ENCODE data around the gene ARMH3. TPM values are rescaled to one million over a fixed set of nuclear protein-coding genes. Genes with fewer than 3 reads are reported as not detected.
A peak's percentile ranks its signal among the peaks of the same experiment; 100 is the strongest.

Gene ARMH3
- total RNA-seq, 5 donors from 2014 or later (not counting 1 experiment from before 2014, with no cell fraction given), result 26.4 to 30.0 (median 27.2) TPM

DNA sequence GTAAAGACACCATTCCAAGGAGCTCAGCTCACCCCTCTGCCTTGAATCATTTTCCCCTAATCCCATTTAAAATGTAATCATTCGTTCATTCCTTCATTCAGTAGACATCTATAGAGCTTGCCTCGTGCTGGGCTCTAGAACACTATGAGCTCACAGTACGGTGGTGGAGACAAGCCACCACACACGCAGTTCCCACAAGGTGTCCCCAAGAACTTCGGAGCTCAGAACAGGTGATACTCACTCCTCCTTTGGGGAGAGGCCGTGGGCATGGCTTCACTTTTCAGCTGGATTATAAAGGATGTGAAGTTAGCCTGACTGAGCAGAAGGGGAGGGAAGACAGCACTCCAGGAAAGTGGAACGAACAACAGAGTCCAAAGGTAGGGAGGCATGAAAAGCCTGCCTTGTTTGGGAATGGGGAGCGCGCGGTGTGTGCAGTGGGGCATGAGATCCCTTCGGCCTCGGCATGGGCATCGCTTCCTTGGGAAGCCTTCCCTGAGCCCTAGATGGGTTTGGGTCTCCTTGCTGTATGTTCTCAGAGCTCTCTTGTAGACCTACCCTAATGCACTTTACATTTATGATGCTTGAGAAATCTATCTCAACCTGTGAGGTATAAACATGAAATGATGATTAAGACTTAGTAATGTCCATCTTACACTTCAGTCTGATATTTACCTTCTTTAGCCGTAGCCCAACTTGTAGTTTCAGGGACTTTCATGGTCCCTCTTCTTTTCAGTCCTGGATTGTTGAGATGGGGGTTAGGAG is 236.9 kb downstream of the ARMH3 start:
- 31% methylated on average over 5 of the region's 14 CpGs for WGBS (ENCODE audit: insufficient coverage)
- ChIA-PET CTCF (interaction anchor here (0.7 to 2.4 kb wide), 12 partner anchors 9 to 191 kb away, joined by 3 to 28 read pairs (median 6); partner anchors contain the start of genes KCNIP2 (in 1 of the 2) and NPM3 (in 1 of the 2)), POLR2A (interaction anchor here in 1 of 2 donors (0.6 to 1.1 kb wide), 5 partner anchors 19 to 189 kb away, joined by 3 to 6 read pairs (median 5); partner anchors contain the start of gene NPM3)
- peak in 13 of 35 experiments; percentile 21 to 48 (median 37) for DNase-seq
- peak overlapping the region; percentile 94 to 99 (median 98) for H3K4me3 Mint-ChIP-seq
- peaks cover 10% of the 10 kb centered on the region for H3K36me3 Mint-ChIP-seq
- Histone ChIP-seq H3K4me3 (ENCODE audit: control insufficient read depth in 1 of 2, extremely low read depth in 1 of 2, low read length in 1 of 2) (peak overlapping the region; percentile 95 to 100), H3K27ac (ENCODE audit: low read length) (peak overlapping the region; percentile 74), H3K9me3 (no peaks in the 10 kb centered on the region), H3K36me3 (ENCODE audit: control insufficient read depth in 2 of 2, extremely low read depth in 1 of 2, insufficient read depth in 1 of 2, low read length in 1 of 2) (no peaks in the 10 kb centered on the region), H3K4me1 (ENCODE audit: control insufficient read depth in 1 of 2, extremely low read depth in 1 of 2, insufficient read depth in 2 of 2, low read length in 2 of 2) (peaks cover 24 to 26% of the 10 kb centered on the region in 2 experiments), H3K27me3 (replicated peaks in 1 of 2; ENCODE audit: control insufficient read depth in 2 of 2, extremely low read depth in 1 of 2, insufficient read depth in 2 of 2, low read length in 1 of 2) (no peaks in the 10 kb centered on the region)
- peaks cover 33 to 54% (median 39%) of the 10 kb centered on the region in 3 donors for H3K4me1 Mint-ChIP-seq
- ATAC-seq (replicated peaks in 1 of 4), result peak; percentile 19 to 43 (median 30)
- H3K9me3 Mint-ChIP-seq, result no peaks in the 10 kb centered on the region
- H3K27me3 Mint-ChIP-seq, result no peaks in the 10 kb centered on the region
- peak overlapping the region; percentile 96 to 98 for H3K27ac Mint-ChIP-seq

DNA sequence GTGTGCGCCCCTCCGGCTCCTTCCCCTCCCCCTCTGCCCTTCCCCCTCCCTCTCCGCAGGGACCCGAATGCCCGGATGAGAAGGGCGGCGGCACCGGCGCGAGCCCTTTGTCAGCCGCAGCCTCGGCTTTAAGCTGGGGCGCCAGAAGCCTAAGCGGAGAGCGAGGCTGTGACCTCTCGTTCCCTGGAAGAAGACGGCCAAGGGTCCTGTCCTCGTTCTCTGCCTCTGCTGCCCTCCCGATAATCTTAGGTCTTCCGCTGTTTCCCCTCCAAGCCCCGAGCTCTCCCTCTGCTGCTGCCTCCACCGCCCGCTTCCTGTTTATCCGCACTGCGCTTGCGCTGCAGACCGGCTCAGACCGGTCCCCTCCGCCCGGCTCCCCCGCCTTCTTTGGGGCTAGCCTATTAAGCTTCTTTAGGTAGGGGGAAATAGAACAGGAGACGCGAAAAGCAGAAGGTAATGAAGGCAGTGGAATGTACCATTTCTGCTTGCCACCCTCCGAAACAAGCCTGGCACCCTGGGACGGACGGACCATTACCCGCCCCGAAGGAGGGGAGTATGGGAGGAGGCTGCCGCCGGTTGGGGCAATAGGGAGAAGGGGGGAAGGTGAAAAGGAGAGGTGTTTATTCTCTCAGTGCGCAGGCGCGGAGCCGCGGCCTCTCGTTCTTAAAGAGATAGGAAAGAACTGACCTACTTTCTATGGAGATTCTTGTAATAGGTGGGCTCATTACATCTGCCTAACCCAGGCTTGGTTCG is 237.7 kb downstream of the ARMH3 start, which contains the start of gene OGA:
Gene OGA, minus strand, starts transcription at position 326 of the 753 bp plus-strand sequence. CDS start 422 bp downstream, outside the sequence.
- ChIA-PET CTCF (interaction anchor here (0.7 to 2.4 kb wide), 11 partner anchors 10 to 192 kb away, joined by 3 to 28 read pairs (median 7); partner anchors contain the start of genes KCNIP2 (in 1 of the 2) and NPM3 (in 1 of the 2)), POLR2A (interaction anchor here (0.6 to 1.1 kb wide), 7 partner anchors 18 to 314 kb away, joined by 3 to 6 read pairs (median 4); partner anchors contain the start of gene NPM3 (in 1 of the 2))
- Histone ChIP-seq H3K4me1 (ENCODE audit: control insufficient read depth in 1 of 2, extremely low read depth in 1 of 2, insufficient read depth in 2 of 2, low read length in 2 of 2) (peaks cover 26 to 29% of the 10 kb centered on the region in 2 experiments), H3K27me3 (replicated peaks in 1 of 2; ENCODE audit: control insufficient read depth in 2 of 2, extremely low read depth in 1 of 2, insufficient read depth in 2 of 2, low read length in 1 of 2) (no peaks in the 10 kb centered on the region), H3K4me3 (ENCODE audit: control insufficient read depth in 1 of 2, extremely low read depth in 1 of 2, low read length in 1 of 2) (peak within 1 kb of the TSS; percentile 95 to 100), H3K36me3 (ENCODE audit: control insufficient read depth in 2 of 2, extremely low read depth in 1 of 2, insufficient read depth in 1 of 2, low read length in 1 of 2) (no peaks in the 10 kb centered on the region), H3K9me3 (no peaks in the 10 kb centered on the region), H3K27ac (ENCODE audit: low read length) (peak within 1 kb of the TSS; percentile 74)
- Mint-ChIP-seq H3K4me1 (peaks cover 41 to 61% (median 46%) of the 10 kb centered on the region in 3 donors), H3K36me3 (peaks cover 12% of the 10 kb centered on the region), H3K9me3 (no peaks in the 10 kb centered on the region), H3K27ac (peak within 1 kb of the TSS; percentile 96 to 98), H3K27me3 (no peaks in the 10 kb centered on the region), H3K4me3 (peak within 1 kb of the TSS; percentile 94 to 99 (median 98))
- DNase-seq (peak; percentile 90 to 99 (median 98)), ATAC-seq (replicated peaks in 1 of 4) (peak; percentile 91 to 92 (median 91))
- 0% methylated on average over 33 of the region's 47 CpGs for WGBS (ENCODE audit: insufficient coverage)

DNA sequence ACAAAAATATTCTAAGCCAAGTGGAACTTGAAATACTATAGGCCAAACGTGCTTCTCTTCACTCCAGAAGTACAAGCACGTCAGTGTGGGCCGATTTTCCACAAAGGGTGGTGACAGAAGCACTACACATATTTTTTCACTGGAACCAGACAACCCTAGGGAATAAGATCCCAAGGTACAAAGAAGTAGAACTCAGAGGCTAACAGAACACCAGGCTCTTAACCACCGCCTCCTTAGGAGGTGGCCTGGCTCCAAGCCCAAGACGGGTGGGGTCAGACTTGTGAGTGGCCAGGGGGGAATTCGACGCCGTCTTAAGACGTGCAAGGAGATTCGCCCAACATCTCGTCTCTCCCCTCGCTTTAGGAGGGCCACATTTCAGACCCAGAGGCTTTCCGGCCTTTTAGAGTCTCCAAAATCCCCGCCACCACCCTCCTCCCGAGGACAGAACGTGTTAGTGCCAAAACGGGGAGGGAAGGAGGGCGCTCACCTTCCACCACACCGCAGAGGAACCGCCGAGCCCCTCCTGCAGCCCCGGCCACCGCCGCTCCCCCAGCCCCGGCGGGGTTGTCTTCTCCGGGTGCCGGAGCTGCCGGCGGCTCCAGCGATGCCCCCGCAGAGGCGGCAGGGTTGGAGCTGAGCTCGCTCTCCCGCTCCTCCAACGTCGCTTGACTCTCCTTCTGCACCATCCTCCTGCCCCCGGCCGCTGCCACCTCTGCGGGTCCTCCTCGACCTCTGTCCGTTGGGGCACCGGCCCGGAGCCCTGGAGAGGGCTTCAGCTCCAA is 238.4 kb downstream of the ARMH3 start:
- H3K4me3 ChIP-seq (ENCODE audit: control insufficient read depth in 1 of 2, extremely low read depth in 1 of 2, low read length in 1 of 2), result peak overlapping the region; percentile 95 to 100
- H3K4me1 ChIP-seq (ENCODE audit: control insufficient read depth in 1 of 2, extremely low read depth in 1 of 2, insufficient read depth in 2 of 2, low read length in 2 of 2), result peaks cover 31% of the 10 kb centered on the region in 2 experiments
- peak overlapping the region; percentile 74 for H3K27ac ChIP-seq (ENCODE audit: low read length)
- H3K4me3 Mint-ChIP-seq, result peak overlapping the region; percentile 94 to 99 (median 98)
- peaks cover 16% of the 10 kb centered on the region for H3K36me3 Mint-ChIP-seq
- POLR2A ChIA-PET, result interaction anchor here (0.7 to 1.1 kb wide), 2 partner anchors 34 kb away, joined by 4 to 5 read pairs; partner anchors contain the start of gene NPM3 (in 1 of the 2)
- H3K9me3 Mint-ChIP-seq, result no peaks in the 10 kb centered on the region
- no peaks in the 10 kb centered on the region for H3K9me3 ChIP-seq
- H3K27me3 ChIP-seq (replicated peaks in 1 of 2; ENCODE audit: control insufficient read depth in 2 of 2, extremely low read depth in 1 of 2, insufficient read depth in 2 of 2, low read length in 1 of 2), result no peaks in the 10 kb centered on the region
- DNase-seq, result peak in 13 of 35 experiments; percentile 9 to 55 (median 29)
- H3K4me1 Mint-ChIP-seq, result peaks cover 48 to 69% (median 52%) of the 10 kb centered on the region in 3 donors
- WGBS (ENCODE audit: insufficient coverage), result under 1% methylated on average over 32 of the region's 44 CpGs
- peaks cover under 1 to 4% of the 10 kb centered on the region in 2 donors for H3K36me3 ChIP-seq (ENCODE audit: control insufficient read depth in 2 of 2, extremely low read depth in 1 of 2, insufficient read depth in 1 of 2, low read length in 1 of 2)
- peak overlapping the region; percentile 96 to 98 for H3K27ac Mint-ChIP-seq
- H3K27me3 Mint-ChIP-seq, result no peaks in the 10 kb centered on the region
- CTCF ChIA-PET, result interaction anchor here in 1 of 2 donors (1.5 to 2.4 kb wide), 6 partner anchors 18 to 192 kb away, joined by 6 to 28 read pairs (median 7); partner anchors contain the start of gene NPM3
- ATAC-seq (replicated peaks in 1 of 4), result peak; percentile 6 to 17 (median 8)

GRCh38 chr10:101816913-101817336 is 239.0 kb downstream of the ARMH3 start:
- ATAC-seq (replicated peaks in 1 of 4) (no peak), DNase-seq (no peak)
- Histone ChIP-seq H3K4me1 (ENCODE audit: control insufficient read depth in 1 of 2, extremely low read depth in 1 of 2, insufficient read depth in 2 of 2, low read length in 2 of 2) (peaks cover 31 to 35% of the 10 kb centered on the region in 2 experiments), H3K4me3 (ENCODE audit: control insufficient read depth in 1 of 2, extremely low read depth in 1 of 2, low read length in 1 of 2) (peak overlapping the region; percentile 95 to 100), H3K27ac (ENCODE audit: low read length) (peak overlapping the region; percentile 74), H3K9me3 (no peaks in the 10 kb centered on the region), H3K27me3 (replicated peaks in 1 of 2; ENCODE audit: control insufficient read depth in 2 of 2, extremely low read depth in 1 of 2, insufficient read depth in 2 of 2, low read length in 1 of 2) (no peaks in the 10 kb centered on the region), H3K36me3 (ENCODE audit: control insufficient read depth in 2 of 2, extremely low read depth in 1 of 2, insufficient read depth in 1 of 2, low read length in 1 of 2) (peaks cover 6 to 10% of the 10 kb centered on the region in 2 donors)
- Mint-ChIP-seq H3K4me1 (peaks cover 54 to 69% (median 55%) of the 10 kb centered on the region in 3 donors), H3K4me3 (peak overlapping the region; percentile 94 to 99 (median 98)), H3K27ac (peak overlapping the region; percentile 88 to 96), H3K9me3 (no peaks in the 10 kb centered on the region), H3K27me3 (no peaks in the 10 kb centered on the region), H3K36me3 (peaks cover 18% of the 10 kb centered on the region)
- ChIA-PET POLR2A (no interaction called here), CTCF (no interaction called here)
- 0% methylated on average over 3 of the region's 14 CpGs for WGBS (ENCODE audit: insufficient coverage)

DNA sequence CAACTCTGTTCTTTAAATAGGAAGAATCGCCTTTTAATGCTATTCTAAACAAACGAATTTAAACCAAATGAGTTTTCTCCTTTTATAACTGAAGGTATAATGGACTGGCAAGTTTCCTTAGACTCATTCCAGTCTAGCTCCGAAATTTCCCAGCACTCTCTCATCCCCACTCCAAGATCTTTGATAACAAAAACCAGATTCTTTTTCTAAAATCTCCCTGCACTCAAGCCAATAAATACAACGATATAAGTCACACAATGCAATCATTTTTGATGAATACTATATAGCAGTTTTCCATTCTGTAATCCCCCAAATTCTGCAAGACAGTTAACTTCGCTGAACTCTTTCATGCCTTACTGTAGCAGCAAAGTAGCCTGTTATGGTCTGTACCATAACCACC is 239.6 kb downstream of the ARMH3 start:
- ATAC-seq (replicated peaks in 1 of 4), result no peak
- Histone ChIP-seq H3K9me3 (no peaks in the 10 kb centered on the region), H3K36me3 (ENCODE audit: control insufficient read depth in 2 of 2, extremely low read depth in 1 of 2, insufficient read depth in 1 of 2, low read length in 1 of 2) (peaks cover 7 to 14% of the 10 kb centered on the region in 2 donors), H3K4me3 (ENCODE audit: control insufficient read depth in 1 of 2, extremely low read depth in 1 of 2, low read length in 1 of 2) (peak overlapping the region; percentile 95 to 100), H3K27ac (ENCODE audit: low read length) (no peak overlapping the region), H3K27me3 (replicated peaks in 1 of 2; ENCODE audit: control insufficient read depth in 2 of 2, extremely low read depth in 1 of 2, insufficient read depth in 2 of 2, low read length in 1 of 2) (no peaks in the 10 kb centered on the region), H3K4me1 (ENCODE audit: control insufficient read depth in 1 of 2, extremely low read depth in 1 of 2, insufficient read depth in 2 of 2, low read length in 2 of 2) (peaks cover 31 to 37% of the 10 kb centered on the region in 2 experiments)
- CTCF ChIA-PET, result no interaction called here
- DNase-seq, result no peak
- Mint-ChIP-seq H3K4me1 (peaks cover 55 to 64% (median 56%) of the 10 kb centered on the region in 3 donors), H3K36me3 (peaks cover 24% of the 10 kb centered on the region), H3K4me3 (peak overlapping the region; percentile 94 to 99 (median 98)), H3K27ac (peak overlapping the region; percentile 79 to 96), H3K9me3 (no peaks in the 10 kb centered on the region), H3K27me3 (no peaks in the 10 kb centered on the region)
- WGBS (ENCODE audit: insufficient coverage), result 7% methylated on average over 2 of the region's 5 CpGs
- POLR2A ChIA-PET, result interaction anchor here in 1 of 2 donors (0.6 kb wide), 1 partner anchor 250 kb away, joined by 10 read pairs; no protein-coding TSS in a partner anchor
